Vagina (tissue), 2 donors: Measurements from ENCODE around the gene CHD6.

Experiments used
- POLR2A ChIP-seq, 2 donors: fragments of 450-650 bp; IDR thresholded peaks; one replicate each; pipeline ENCODE4 v1.6.1; 2017; ENCODE audit warnings: antibody characterized with exemption in 2 of 2, mild to moderate bottlenecking in 2 of 2, moderate library complexity in 2 of 2
- TF ChIP-seq, protein P1 (sequence below), 3 experiments: fragments of 450-650 bp in 2 of 3; fragments of 200-600 bp in 1 of 3; sonication (generic) in 1 of 3; IDR thresholded peaks; one replicate each; pipeline ENCODE4 v1.5.1; 2017 to 2019; ENCODE audit warnings: antibody characterized with exemption in 3 of 3, mild to moderate bottlenecking in 2 of 3, moderate library complexity in 2 of 3

DNA sequence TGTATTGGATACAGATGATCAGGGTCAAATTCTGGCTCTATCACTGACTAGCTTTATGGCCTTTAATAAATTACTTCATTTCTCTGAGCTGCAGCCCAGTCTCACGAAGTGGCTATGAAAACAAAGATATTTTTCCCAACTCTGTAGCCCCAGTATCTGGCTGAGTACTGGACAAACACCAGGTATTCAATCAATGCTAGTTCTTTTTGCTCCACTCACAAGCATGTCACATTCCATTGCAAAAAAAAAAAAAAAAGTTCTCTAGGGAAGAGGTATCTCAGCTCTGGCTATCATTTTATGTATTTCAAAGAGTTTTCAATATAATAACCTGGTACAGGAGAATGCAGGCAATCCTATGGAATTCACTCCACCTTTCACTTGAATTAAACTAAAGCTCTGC lies 3.1 kb downstream of the CHD6 start:
- TF ChIP-seq POLR2A (IDR thresholded peaks at IDR 0.05), result no peak
- TF ChIP-seq, protein P1, sequence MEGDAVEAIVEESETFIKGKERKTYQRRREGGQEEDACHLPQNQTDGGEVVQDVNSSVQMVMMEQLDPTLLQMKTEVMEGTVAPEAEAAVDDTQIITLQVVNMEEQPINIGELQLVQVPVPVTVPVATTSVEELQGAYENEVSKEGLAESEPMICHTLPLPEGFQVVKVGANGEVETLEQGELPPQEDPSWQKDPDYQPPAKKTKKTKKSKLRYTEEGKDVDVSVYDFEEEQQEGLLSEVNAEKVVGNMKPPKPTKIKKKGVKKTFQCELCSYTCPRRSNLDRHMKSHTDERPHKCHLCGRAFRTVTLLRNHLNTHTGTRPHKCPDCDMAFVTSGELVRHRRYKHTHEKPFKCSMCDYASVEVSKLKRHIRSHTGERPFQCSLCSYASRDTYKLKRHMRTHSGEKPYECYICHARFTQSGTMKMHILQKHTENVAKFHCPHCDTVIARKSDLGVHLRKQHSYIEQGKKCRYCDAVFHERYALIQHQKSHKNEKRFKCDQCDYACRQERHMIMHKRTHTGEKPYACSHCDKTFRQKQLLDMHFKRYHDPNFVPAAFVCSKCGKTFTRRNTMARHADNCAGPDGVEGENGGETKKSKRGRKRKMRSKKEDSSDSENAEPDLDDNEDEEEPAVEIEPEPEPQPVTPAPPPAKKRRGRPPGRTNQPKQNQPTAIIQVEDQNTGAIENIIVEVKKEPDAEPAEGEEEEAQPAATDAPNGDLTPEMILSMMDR (IDR thresholded peaks at IDR 0.05), result no peak
